Breast epithelium (tissue), 3 donors: ENCODE data around the gene MKKS.

ENCODE experiments used
- CTCF ChIP-seq, 3 donors: fragments of 450-650 bp; IDR thresholded peaks; one replicate each; pipeline ENCODE4 v1.5.1; 2016 to 2017; ENCODE audit warnings: antibody characterized with exemption in 3 of 3, mild to moderate bottlenecking in 3 of 3, moderate library complexity in 3 of 3
- POLR2A ChIP-seq: fragments of 450-650 bp; IDR thresholded peaks from one replicate; pipeline ENCODE4 v1.6.1; 2016; ENCODE audit warnings: antibody characterized with exemption, mild to moderate bottlenecking, moderate library complexity

GRCh38 chr20:10474606-10475184, 40.7 kb upstream of the MKKS start:
- TF ChIP-seq CTCF (IDR thresholded peaks at IDR 0.05), result no peak
- TF ChIP-seq POLR2A, result no peak
